ENCODE results near the gene THSD4. TPM values are rescaled to one million over a fixed set of nuclear protein-coding genes. Genes with fewer than 3 reads are reported as not detected.
A peak's percentile ranks its signal among the peaks of the same experiment; 100 is the strongest.

Gene THSD4
- total RNA-seq, 2 donors from 2014 or later = 71.2 to 150 TPM

- H3K27ac ChIP-seq = peak overlapping the region in 1 of 2 donors; percentile 44
- TF ChIP-seq CTCF (IDR thresholded peaks at IDR 0.05) = no peak
- H3K4me1 ChIP-seq (ENCODE audit: control insufficient read depth in 1 of 2, low read depth in 2 of 2) = peaks cover 24 to 60% of the 10 kb centered on the region in 2 donors
- ATAC-seq (ENCODE audit: insufficient number of reproducible peaks, low FRiP score, low read depth) (no peak), DNase-seq (ENCODE audit: low spot score) (no peak)
- H3K4me3 ChIP-seq = no peak overlapping the region
- no peaks in the 10 kb centered on the region for H3K27me3 ChIP-seq (replicated peaks; ENCODE audit: insufficient read depth)
- H3K36me3 ChIP-seq = no peaks in the 10 kb centered on the region
- no peaks in the 10 kb centered on the region for H3K9me3 ChIP-seq
Observed at GRCh38 chr15:71275566-71276335, 160.5 kb downstream of the THSD4 start.

DNA sequence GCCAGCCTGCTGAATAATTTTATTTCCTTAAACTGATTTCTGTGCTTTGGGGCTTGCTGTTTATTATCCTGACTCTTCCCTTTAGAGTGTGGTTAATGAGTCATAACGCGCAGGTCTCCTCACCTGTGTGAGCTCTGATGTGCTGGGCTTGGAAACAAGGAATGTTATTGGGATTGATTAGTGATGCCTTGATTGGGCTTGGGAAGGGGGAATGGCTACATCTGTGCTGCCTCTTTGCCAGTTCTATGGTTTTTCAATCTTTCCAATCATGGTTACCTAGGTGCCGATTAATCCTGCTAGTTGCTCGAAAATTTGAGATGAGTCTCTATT lies 161.0 kb downstream of the THSD4 start:
- H3K4me1 ChIP-seq (ENCODE audit: control insufficient read depth in 1 of 2, low read depth in 2 of 2) = peaks cover 26 to 65% of the 10 kb centered on the region in 2 donors
- H3K36me3 ChIP-seq = no peaks in the 10 kb centered on the region
- H3K4me3 ChIP-seq = no peak overlapping the region
- no peaks in the 10 kb centered on the region for H3K9me3 ChIP-seq
- no peak overlapping the region for H3K27ac ChIP-seq
- no peaks in the 10 kb centered on the region for H3K27me3 ChIP-seq (replicated peaks; ENCODE audit: insufficient read depth)
- DNase-seq (ENCODE audit: low spot score) (no peak), ATAC-seq (ENCODE audit: insufficient number of reproducible peaks, low FRiP score, low read depth) (no peak)
- TF ChIP-seq CTCF (IDR thresholded peaks at IDR 0.05) = no peak

- Histone ChIP-seq H3K36me3 (no peaks in the 10 kb centered on the region), H3K27me3 (replicated peaks; ENCODE audit: insufficient read depth) (no peaks in the 10 kb centered on the region), H3K4me3 (peak overlapping the region; percentile 50), H3K4me1 (ENCODE audit: control insufficient read depth in 1 of 2, low read depth in 2 of 2) (peaks cover 31 to 76% of the 10 kb centered on the region in 2 donors), H3K9me3 (no peaks in the 10 kb centered on the region), H3K27ac (peak overlapping the region; percentile 87 to 89)
- DNase-seq (ENCODE audit: low spot score) = peak; percentile 42
- peak; percentile 68 for ATAC-seq (ENCODE audit: insufficient number of reproducible peaks, low FRiP score, low read depth)
- no peak for TF ChIP-seq CTCF (IDR thresholded peaks at IDR 0.05)
Observed at GRCh38 chr15:71278989-71279756, 163.9 kb downstream of the THSD4 start.

- no peaks in the 10 kb centered on the region for H3K27me3 ChIP-seq (replicated peaks; ENCODE audit: insufficient read depth)
- peak overlapping the region; percentile 50 for H3K4me3 ChIP-seq
- peaks cover 29 to 70% of the 10 kb centered on the region in 2 donors for H3K4me1 ChIP-seq (ENCODE audit: control insufficient read depth in 1 of 2, low read depth in 2 of 2)
- H3K9me3 ChIP-seq = no peaks in the 10 kb centered on the region
- TF ChIP-seq CTCF (IDR thresholded peaks at IDR 0.05) = no peak
- peak; percentile 11 for ATAC-seq (ENCODE audit: insufficient number of reproducible peaks, low FRiP score, low read depth)
- H3K27ac ChIP-seq = peak overlapping the region; percentile 87 to 89
- no peak for DNase-seq (ENCODE audit: low spot score)
- H3K36me3 ChIP-seq = no peaks in the 10 kb centered on the region
Observed at GRCh38 chr15:71279757-71280141, 164.5 kb downstream of the THSD4 start.

- no peaks in the 10 kb centered on the region for H3K27me3 ChIP-seq (replicated peaks; ENCODE audit: insufficient read depth)
- H3K27ac ChIP-seq = peak overlapping the region; percentile 87 to 89
- ATAC-seq (ENCODE audit: insufficient number of reproducible peaks, low FRiP score, low read depth) = no peak
Observed at GRCh38 chr15:71280206-71280605, 164.9 kb downstream of the THSD4 start.

More at GRCh38 chr15:71280206-71280605, 164.9 kb downstream of the THSD4 start:
- no peak for DNase-seq (ENCODE audit: low spot score)
- TF ChIP-seq CTCF (IDR thresholded peaks at IDR 0.05) = no peak
- H3K36me3 ChIP-seq = no peaks in the 10 kb centered on the region
- H3K4me3 ChIP-seq = no peak overlapping the region
- H3K4me1 ChIP-seq (ENCODE audit: control insufficient read depth in 1 of 2, low read depth in 2 of 2) = peaks cover 26 to 66% of the 10 kb centered on the region in 2 donors
- H3K9me3 ChIP-seq = no peaks in the 10 kb centered on the region

All from thoracic aorta (tissue), 2 donors.